Liver (tissue), 3 donors: ENCODE data around the gene HMG20B.

ENCODE experiments used
- CTCF ChIP-seq: fragments of 150-350 bp; IDR thresholded peaks from 2 replicates; pipeline ENCODE4 v1.5.1; 2017; ENCODE audit warnings: improper control_type of control experiment, low read depth, low read length; ENCODE audit not compliant: missing input control
- EGR1 ChIP-seq, 2 donors: IDR thresholded peaks; 2 replicates each; pipeline ENCODE4 v1.6.1; 2016 to 2018; ENCODE audit warnings: antibody characterized with exemption in 2 of 2, low read depth in 2 of 2
- FOXA1 ChIP-seq: IDR thresholded peaks from 2 replicates; pipeline ENCODE4 v1.6.1; 2016; ENCODE audit warnings: antibody characterized with exemption
- MAX ChIP-seq: IDR thresholded peaks from 2 replicates; pipeline ENCODE4 v1.6.1; 2016; ENCODE audit warnings: antibody characterized with exemption
- RAD21 ChIP-seq, 2 donors: IDR thresholded peaks; 2 replicates each; pipeline ENCODE4 v1.6.1; 2016; ENCODE audit warnings: antibody characterized with exemption in 2 of 2, mild to moderate bottlenecking in 2 of 2
- REST ChIP-seq: IDR thresholded peaks from 2 replicates; pipeline ENCODE4 v1.6.1; 2016; ENCODE audit warnings: antibody characterized with exemption, mild to moderate bottlenecking
- RXRA ChIP-seq, 2 donors: IDR thresholded peaks; 2 replicates each; pipeline ENCODE4 v1.6.1; 2017 to 2018; ENCODE audit warnings: antibody characterized with exemption in 2 of 2, mild to moderate bottlenecking in 1 of 2
- donor health status: healthy.
- donor health status: healthy.

GRCh38 chr19:3535563-3535965 is 37.2 kb upstream of the HMG20B start:
- TF ChIP-seq FOXA1 (no peak), CTCF (no peak), RAD21 (IDR thresholded peaks at IDR 0.05) (no peak), REST (no peak), MAX (no peak), RXRA (IDR thresholded peaks at IDR 0.05) (no peak), EGR1 (IDR thresholded peaks at IDR 0.05; ENCODE audit: low read depth in 2 of 2) (no peak)
